ENCODE data around the gene TBCD.

GRCh38 chr17:82856361-82856760 lies 104.5 kb downstream of the TBCD start:
- TF ChIP-seq CTCF (conservative IDR thresholded peaks at IDR 0.05 in 1 of 2, IDR thresholded peaks at IDR 0.05 in 1 of 2; ENCODE audit: low read depth in 1 of 2, low read length in 2 of 2) (no peak), EZH2 (IDR thresholded peaks at IDR 0.05; ENCODE audit: low read length, missing control alignments) (no peak)

Data from fibroblast of lung (primary cell).